ENCODE data around the gene AGPAT1.

DNA sequence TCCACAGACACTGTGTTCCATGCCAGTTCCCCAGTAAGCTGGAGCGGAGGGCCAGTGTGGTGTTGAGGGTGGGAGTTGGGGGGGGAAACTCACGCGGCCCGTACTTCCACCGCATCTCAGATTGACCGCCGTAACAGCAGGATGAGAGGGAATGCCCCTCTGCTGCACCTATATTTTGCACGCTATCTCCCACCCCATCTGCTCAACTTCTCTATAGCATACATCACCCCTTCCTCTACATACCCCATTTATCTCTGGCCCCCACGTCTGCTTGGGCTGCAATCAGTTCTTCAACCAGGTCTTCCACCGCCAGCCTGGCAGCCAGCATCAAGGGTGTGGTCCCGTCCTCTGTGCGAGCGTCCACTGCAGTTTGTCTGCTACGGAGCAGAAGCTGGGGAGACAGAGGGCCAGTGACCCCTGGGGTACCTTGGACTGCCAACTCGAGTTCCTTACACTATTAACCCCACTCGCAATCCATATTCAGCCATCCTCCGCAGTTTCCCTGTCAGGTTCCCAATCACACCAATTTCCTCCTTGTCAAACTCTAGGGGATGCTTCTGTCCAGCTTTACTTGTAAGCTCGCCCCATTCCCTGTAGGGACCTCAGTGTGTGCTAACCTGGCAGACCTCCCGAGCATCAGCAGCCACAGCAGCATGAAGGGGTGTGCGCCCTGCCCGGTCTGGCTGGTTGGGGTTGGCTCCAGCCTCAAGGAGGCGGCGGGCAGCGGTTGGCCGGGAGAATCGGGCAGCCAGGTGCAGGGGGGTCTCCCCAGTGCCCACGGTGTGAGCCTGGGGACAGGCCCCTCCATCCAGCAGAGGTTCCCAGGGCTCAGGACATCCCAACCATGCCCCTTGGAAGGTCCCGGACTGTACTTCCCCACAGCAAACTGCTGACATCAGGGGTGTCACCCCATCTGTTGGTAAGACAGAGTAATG, 21.1 kb upstream of the AGPAT1 start:
- TF ChIP-seq POLR2A (IDR thresholded peaks at IDR 0.05) (no peak), POLR2AphosphoS5 (IDR thresholded peaks at IDR 0.05) (no peak), EP300 (IDR thresholded peaks at IDR 0.05) (no peak)
- TF ChIP-seq, protein P1, sequence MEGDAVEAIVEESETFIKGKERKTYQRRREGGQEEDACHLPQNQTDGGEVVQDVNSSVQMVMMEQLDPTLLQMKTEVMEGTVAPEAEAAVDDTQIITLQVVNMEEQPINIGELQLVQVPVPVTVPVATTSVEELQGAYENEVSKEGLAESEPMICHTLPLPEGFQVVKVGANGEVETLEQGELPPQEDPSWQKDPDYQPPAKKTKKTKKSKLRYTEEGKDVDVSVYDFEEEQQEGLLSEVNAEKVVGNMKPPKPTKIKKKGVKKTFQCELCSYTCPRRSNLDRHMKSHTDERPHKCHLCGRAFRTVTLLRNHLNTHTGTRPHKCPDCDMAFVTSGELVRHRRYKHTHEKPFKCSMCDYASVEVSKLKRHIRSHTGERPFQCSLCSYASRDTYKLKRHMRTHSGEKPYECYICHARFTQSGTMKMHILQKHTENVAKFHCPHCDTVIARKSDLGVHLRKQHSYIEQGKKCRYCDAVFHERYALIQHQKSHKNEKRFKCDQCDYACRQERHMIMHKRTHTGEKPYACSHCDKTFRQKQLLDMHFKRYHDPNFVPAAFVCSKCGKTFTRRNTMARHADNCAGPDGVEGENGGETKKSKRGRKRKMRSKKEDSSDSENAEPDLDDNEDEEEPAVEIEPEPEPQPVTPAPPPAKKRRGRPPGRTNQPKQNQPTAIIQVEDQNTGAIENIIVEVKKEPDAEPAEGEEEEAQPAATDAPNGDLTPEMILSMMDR (IDR thresholded peaks at IDR 0.05), result no peak

All from upper lobe of left lung (tissue), 4 donors.